Prostate gland (tissue), 2 donors: Measurements from ENCODE around the gene PHACTR2. TPM values are rescaled to one million over a fixed set of nuclear protein-coding genes. Genes with fewer than 3 reads are reported as not detected.

Experiments
- DNase-seq: peaks from one replicate; pipeline ENCODE4 v3.0.0-alpha.2; 2019; ENCODE audit warnings: low spot score
- H3K27ac ChIP-seq, 2 donors: fragments of 200-600 bp; sonication (generic); 2 replicates each; pipeline ENCODE4 v1.5.1; 2017 to 2019
- H3K27me3 ChIP-seq: fragments of 200-600 bp; sonication (generic); replicated peaks from 2 replicates; pipeline ENCODE4 v1.5.1; 2019; ENCODE audit not compliant: insufficient read depth
- H3K36me3 ChIP-seq, 2 donors: fragments of 200-600 bp; sonication (generic); 1 replicate in 1 of 2; 2 replicates in 1 of 2; pipeline versions ENCODE4 v1.5.1 to v1.8.1; 2017 to 2019
- H3K4me1 ChIP-seq: fragments of 200-600 bp; sonication (generic); replicated peaks from 2 replicates; pipeline ENCODE4 v1.5.1; 2019
- H3K4me3 ChIP-seq, 2 donors: fragments of 200-600 bp; sonication (generic); 2 replicates each; pipeline ENCODE4 v1.5.1; 2017 to 2019
- H3K9me3 ChIP-seq: fragments of 200-600 bp; sonication (generic); 2 replicates; pipeline ENCODE4 v1.5.1; 2017
- POLR2A ChIP-seq: fragments of 450-650 bp; IDR thresholded peaks from one replicate; pipeline ENCODE4 v1.6.1; 2016; ENCODE audit warnings: antibody characterized with exemption, mild to moderate bottlenecking
- POLR2AphosphoS5 ChIP-seq: sonication (generic); formaldehyde crosslinking; IDR thresholded peaks from one replicate; pipeline ENCODE4 v1.6.1; 2017; ENCODE audit warnings: antibody characterized with exemption
- WGBS: methylation state at CpG from one replicate; pipeline ENCODE4 v1.1.5; 2018; 5-methylcytosine and 5-hydroxymethylcytosine counted together
- intact Hi-C: fragments of 100-400 bp; cut with DNase I; formaldehyde crosslinking; loops from one replicate; pipeline ENCODE4 v1.14.2; 2022
- total RNA-seq, 2 donors: library from RNA; depleted of rRNA; stranded (reverse); fragments of >200 nt; gene quantifications; one replicate each; pipeline ENCODE4 v1.1.0, GENCODE V29; 2016
- TF ChIP-seq, protein P1 (sequence below), 4 experiments: fragments of 200-600 bp in 2 of 4; fragments of 450-650 bp in 2 of 4; sonication (generic) in 2 of 4; IDR thresholded peaks; 1 replicate in 3 of 4; 2 replicates in 1 of 4; pipeline ENCODE4 v1.5.1; 2016 to 2019; ENCODE audit warnings: antibody characterized with exemption in 4 of 4, mild to moderate bottlenecking in 2 of 4, moderate library complexity in 2 of 4

The PHACTR2 gene
- total RNA-seq, 2 donors from 2014 or later, result 41.4 to 108 TPM

GRCh38 chr6:143689852-143690251 lies 12.1 kb downstream of the PHACTR2 start:
- 72% methylated on average over 9 of the region's 9 CpGs for WGBS

DNA sequence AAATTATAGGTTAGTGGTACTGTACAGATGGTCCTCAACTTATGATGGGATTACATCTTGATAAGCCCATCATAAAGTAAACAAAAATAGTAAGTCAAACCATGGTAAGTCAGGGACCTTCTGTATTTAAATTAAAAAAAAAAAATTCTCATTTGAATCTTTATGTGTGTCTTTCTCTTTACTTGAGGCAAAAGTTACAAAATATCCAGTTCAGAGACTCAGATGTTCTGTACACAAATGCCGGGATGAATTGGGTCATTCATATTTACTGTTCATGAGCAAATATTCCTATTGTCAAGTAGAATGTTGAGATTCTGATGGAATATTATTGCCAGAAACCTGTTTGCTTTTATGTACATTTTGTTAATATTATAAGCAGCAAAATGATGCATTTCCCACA lies 13.4 kb downstream of the PHACTR2 start:
- WGBS, result 35% methylated on average over 1 of the region's 1 CpG
- H3K27ac ChIP-seq, result peak overlapping the region in 1 of 2 donors; percentile 12
- intact Hi-C loops, result no loop called here
- no peaks in the 10 kb centered on the region for H3K4me1 ChIP-seq
- no peaks in the 10 kb centered on the region for H3K9me3 ChIP-seq
- H3K36me3 ChIP-seq, result no peaks in the 10 kb centered on the region
- DNase-seq, result no peak
- no peaks in the 10 kb centered on the region for H3K27me3 ChIP-seq
- H3K4me3 ChIP-seq, result no peak overlapping the region
- TF ChIP-seq, protein P1, sequence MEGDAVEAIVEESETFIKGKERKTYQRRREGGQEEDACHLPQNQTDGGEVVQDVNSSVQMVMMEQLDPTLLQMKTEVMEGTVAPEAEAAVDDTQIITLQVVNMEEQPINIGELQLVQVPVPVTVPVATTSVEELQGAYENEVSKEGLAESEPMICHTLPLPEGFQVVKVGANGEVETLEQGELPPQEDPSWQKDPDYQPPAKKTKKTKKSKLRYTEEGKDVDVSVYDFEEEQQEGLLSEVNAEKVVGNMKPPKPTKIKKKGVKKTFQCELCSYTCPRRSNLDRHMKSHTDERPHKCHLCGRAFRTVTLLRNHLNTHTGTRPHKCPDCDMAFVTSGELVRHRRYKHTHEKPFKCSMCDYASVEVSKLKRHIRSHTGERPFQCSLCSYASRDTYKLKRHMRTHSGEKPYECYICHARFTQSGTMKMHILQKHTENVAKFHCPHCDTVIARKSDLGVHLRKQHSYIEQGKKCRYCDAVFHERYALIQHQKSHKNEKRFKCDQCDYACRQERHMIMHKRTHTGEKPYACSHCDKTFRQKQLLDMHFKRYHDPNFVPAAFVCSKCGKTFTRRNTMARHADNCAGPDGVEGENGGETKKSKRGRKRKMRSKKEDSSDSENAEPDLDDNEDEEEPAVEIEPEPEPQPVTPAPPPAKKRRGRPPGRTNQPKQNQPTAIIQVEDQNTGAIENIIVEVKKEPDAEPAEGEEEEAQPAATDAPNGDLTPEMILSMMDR (IDR thresholded peaks at IDR 0.05), result no peak
- TF ChIP-seq POLR2AphosphoS5 (no peak), POLR2A (no peak)

More at GRCh38 chr6:143689852-143690251, 12.1 kb downstream of the PHACTR2 start:
- no peaks in the 10 kb centered on the region for H3K27me3 ChIP-seq
- no peaks in the 10 kb centered on the region for H3K36me3 ChIP-seq
- H3K4me3 ChIP-seq, result no peak overlapping the region
- intact Hi-C loops, result loop anchor here (5.0 kb wide), 1 partner anchor 82 kb away; no protein-coding TSS in a partner anchor
- DNase-seq, result no peak
- H3K4me1 ChIP-seq, result no peaks in the 10 kb centered on the region
- no peak overlapping the region for H3K27ac ChIP-seq
- TF ChIP-seq POLR2AphosphoS5 (no peak), POLR2A (no peak)
- TF ChIP-seq, protein P1 (IDR thresholded peaks at IDR 0.05), result no peak
- H3K9me3 ChIP-seq, result no peaks in the 10 kb centered on the region

- H3K27ac ChIP-seq, result no peak overlapping the region
- TF ChIP-seq POLR2AphosphoS5, result no peak
- no peaks in the 10 kb centered on the region for H3K27me3 ChIP-seq
- H3K9me3 ChIP-seq, result no peaks in the 10 kb centered on the region
- no peaks in the 10 kb centered on the region for H3K36me3 ChIP-seq
- no peaks in the 10 kb centered on the region for H3K4me1 ChIP-seq
- no peak for DNase-seq
- intact Hi-C loops, result no loop called here
- H3K4me3 ChIP-seq, result no peak overlapping the region
- WGBS, result 81% methylated on average over 7 of the region's 7 CpGs
Observed at GRCh38 chr6:143691900-143692636, 14.3 kb downstream of the PHACTR2 start.

DNA sequence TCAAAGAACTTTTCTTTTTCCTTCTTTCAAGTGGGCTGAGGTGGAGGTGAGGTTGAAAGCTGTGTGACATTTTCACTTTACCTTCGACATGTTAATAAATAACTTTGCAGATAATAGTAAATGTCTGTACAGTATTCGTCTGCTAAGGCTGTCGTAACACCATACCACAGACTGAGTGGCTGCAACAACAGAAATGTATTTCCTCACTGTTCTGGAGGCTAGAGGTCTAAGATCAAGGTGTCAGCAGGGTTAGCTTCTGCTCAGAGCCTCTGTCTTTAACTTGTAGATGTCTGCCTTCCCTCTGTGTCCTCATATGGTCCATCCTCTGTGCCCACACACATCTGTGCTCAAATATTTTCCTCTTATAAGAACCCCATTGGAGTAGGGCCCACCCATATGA lies 14.9 kb downstream of the PHACTR2 start:
- Histone ChIP-seq H3K27ac (no peak overlapping the region), H3K4me3 (no peak overlapping the region), H3K27me3 (no peaks in the 10 kb centered on the region), H3K36me3 (no peaks in the 10 kb centered on the region), H3K4me1 (peaks cover 2% of the 10 kb centered on the region), H3K9me3 (no peaks in the 10 kb centered on the region)
- intact Hi-C loops, result no loop called here
- 87% methylated on average over 3 of the region's 3 CpGs for WGBS
- DNase-seq, result no peak
- TF ChIP-seq POLR2AphosphoS5 (no peak), POLR2A (no peak)
- TF ChIP-seq, protein P1 (IDR thresholded peaks at IDR 0.05), result no peak

DNA sequence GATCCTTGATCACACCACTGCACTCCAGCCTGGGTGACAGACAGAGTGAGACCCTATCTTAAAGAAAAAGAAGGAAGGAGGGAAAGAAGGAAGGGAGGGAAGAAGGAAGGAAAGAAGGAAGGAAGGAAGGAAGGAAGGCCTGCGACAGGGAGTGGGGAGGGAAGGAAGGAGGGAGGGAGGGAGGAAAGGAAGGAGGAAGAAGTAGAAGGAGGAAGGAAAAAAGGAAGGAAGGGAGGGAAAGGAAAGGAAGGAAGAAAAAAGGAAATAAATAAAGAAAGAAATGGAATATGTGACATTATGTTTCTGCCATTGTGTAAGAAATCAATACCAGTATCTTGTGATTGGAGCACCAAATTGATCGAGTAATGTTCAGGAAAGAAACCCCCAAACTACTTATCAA lies 16.2 kb downstream of the PHACTR2 start:
- no peak overlapping the region for H3K27ac ChIP-seq
- no peaks in the 10 kb centered on the region for H3K36me3 ChIP-seq
- H3K9me3 ChIP-seq, result no peaks in the 10 kb centered on the region
- DNase-seq, result no peak
- 83% methylated on average over 2 of the region's 2 CpGs for WGBS
- TF ChIP-seq POLR2AphosphoS5 (no peak), POLR2A (no peak)
- TF ChIP-seq, protein P1 (IDR thresholded peaks at IDR 0.05), result no peak
- H3K27me3 ChIP-seq, result no peaks in the 10 kb centered on the region
- intact Hi-C loops, result no loop called here
- no peak overlapping the region for H3K4me3 ChIP-seq
- H3K4me1 ChIP-seq, result peaks cover 4% of the 10 kb centered on the region
